ENCODE measurements around the gene RNF38.

DNA sequence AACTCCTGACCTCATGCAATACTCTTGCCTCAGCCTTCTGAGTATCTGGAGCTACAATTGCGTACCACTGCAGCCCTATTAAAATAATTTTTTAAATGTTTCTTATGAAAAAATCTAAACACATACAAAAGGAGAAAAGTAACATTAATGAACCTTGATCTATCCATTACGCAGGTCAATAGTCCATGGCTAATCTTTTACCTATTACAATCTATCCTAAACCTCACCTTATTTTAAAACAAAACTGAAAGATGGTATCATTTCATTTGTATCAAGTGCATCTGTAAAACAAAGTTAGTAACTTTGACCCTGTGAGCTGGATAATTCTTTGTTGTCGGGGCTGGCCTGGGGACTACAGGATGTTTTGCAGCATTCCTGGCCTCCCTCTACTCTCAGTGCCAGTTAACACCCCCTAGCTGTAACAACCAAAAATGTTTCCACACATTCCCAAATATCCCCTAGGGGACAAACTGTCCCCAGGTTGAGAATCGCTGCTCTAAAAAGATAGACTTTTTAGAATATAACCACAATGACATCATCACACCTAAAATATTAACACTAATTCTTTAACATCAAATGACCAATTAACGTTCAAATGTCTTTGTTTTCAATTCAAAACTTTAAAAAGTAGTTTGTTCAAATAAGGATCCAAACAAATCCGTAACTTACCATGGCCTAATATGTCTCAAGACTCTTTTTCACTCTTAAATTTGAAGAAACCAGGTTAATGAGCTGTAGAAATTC, 54.8 kb downstream of the RNF38 start:
- TF ChIP-seq, protein P1, sequence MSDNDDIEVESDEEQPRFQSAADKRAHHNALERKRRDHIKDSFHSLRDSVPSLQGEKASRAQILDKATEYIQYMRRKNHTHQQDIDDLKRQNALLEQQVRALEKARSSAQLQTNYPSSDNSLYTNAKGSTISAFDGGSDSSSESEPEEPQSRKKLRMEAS (IDR thresholded peaks at IDR 0.05; ENCODE audit: low read depth, low read length), result no peak
- TF ChIP-seq, protein P2, sequence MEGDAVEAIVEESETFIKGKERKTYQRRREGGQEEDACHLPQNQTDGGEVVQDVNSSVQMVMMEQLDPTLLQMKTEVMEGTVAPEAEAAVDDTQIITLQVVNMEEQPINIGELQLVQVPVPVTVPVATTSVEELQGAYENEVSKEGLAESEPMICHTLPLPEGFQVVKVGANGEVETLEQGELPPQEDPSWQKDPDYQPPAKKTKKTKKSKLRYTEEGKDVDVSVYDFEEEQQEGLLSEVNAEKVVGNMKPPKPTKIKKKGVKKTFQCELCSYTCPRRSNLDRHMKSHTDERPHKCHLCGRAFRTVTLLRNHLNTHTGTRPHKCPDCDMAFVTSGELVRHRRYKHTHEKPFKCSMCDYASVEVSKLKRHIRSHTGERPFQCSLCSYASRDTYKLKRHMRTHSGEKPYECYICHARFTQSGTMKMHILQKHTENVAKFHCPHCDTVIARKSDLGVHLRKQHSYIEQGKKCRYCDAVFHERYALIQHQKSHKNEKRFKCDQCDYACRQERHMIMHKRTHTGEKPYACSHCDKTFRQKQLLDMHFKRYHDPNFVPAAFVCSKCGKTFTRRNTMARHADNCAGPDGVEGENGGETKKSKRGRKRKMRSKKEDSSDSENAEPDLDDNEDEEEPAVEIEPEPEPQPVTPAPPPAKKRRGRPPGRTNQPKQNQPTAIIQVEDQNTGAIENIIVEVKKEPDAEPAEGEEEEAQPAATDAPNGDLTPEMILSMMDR (IDR thresholded peaks at IDR 0.05; ENCODE audit: low read depth, low read length), result no peak
- TF ChIP-seq POLR2A (IDR thresholded peaks at IDR 0.05; ENCODE audit: extremely low read depth, insufficient read length), result no peak

All from NB4 (cell line).